NCI-H187 treated with DMSO at 0.1 percent for 48 hours (cell line): ENCODE measurements around the gene GRID1.
"Not testable (repeated sequence)": the region's sequence is repeated elsewhere in the genome, so short reads cannot be mapped to it uniquely, and the experiment has no call there.

Experiments
- DNase-seq: peaks from one replicate; lab custom pipeline; 2025; lab: John Stamatoyannopoulos, UW

The GRID1 gene

DNA sequence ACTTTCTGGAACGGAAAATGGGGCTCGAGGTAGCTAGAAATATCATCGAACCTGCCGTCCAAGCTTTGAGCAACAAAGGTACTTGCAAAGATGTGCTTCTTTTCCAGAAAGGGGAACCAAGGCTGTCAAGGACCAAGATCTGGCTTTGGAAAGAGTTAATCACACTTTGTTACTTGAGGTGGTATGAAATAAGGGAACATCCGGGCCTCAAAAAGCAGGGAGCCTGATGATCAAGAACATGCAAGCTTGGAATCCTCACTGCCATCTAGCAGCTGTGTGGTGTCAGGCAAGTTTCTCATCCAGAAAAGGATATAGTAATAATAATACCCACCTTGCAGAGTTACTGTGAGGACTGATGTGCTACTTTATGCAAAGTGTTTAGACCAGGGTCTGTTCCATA lies 329.5 kb downstream of the GRID1 start:
- no peak for DNase-seq

- DNase-seq, result no peak
Measured at GRCh38 chr10:86036544-86036831, 330.1 kb downstream of the GRID1 start.

GRCh38 chr10:86035791-86036543 lies 330.6 kb downstream of the GRID1 start:
- no peak for DNase-seq

DNA sequence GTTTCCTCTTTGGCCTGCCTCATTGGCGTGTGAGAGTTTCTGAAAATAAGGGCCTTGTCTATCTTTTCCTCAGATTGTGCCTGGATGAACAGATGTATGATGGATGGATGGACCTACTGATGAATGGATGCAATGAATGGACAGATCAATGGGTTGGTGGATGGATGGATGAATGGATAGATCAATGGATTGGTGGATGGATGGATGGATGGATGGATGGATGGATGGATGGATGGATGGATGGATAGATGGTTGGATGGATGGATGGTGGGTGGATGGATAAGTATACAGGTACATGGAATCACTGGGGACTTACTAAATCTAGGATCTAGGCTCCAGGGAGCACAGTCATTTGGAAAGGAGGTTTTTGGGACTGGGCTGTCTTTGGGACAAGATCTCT lies 331.9 kb downstream of the GRID1 start:
- DNase-seq, result no peak

- DNase-seq, result no peak
Measured at GRCh38 chr10:86033581-86033980, 333.0 kb downstream of the GRID1 start.

DNA sequence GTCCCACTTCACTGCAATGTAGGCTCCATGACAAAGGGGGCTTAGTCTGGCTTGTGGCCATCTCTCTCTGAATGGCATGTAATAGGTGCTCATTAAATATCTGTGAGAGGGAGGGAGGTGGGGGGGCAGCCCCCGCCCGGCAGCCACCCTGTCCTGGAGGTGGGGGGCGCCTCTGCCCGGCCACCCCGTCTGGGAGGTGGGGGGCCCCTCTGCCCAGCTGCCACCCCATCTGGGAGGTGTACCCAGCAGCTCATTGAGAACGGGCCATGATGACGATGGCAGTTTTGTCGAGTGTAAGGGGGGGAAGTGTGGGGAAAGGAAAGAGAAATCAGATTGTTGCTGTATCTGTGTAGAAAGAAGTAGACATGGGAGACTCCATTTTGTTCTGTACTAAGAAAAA lies 334.5 kb downstream of the GRID1 start:
- DNase-seq, result not testable (repeated sequence)

DNA sequence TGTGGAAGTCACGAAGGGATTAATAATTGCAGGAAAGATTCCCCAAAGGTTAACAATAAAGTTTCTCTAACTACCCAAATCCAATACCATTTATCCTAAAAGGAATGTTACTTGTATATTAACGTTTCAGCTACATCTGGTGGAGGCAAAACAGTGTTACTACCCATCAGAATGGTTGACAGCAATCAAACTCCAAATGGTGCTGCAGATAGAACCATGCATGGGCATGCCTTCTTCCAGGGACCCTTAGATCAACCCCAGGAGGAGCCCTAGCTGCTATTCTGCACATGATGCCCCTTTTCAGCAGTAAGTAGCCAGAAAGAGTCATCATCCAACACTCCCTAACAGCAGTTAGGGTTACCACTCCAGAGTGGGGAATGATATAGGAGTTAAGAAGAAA lies 336.3 kb downstream of the GRID1 start:
- no peak for DNase-seq

GRCh38 chr10:86027346-86027745 lies 339.2 kb downstream of the GRID1 start:
- DNase-seq, result no peak

DNA sequence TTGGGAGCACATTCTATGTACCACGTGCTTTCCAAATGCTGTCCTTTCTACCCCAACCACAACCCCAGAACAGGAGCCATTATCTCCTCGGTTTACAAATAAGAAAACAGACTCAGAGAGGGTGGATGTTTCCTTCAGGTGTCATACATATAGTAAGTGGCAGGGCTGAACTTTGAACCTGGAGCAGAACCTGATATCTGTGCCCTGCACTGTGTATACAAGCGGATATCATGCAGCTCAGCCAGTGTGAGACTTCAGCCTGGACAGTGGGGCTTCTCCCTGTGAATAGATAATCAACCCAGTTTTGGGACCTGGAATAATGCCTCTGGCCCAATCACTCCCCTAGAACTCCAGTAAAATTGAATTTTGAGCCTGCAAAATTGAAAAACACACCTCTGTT lies 341.1 kb downstream of the GRID1 start:
- DNase-seq, result no peak

DNA sequence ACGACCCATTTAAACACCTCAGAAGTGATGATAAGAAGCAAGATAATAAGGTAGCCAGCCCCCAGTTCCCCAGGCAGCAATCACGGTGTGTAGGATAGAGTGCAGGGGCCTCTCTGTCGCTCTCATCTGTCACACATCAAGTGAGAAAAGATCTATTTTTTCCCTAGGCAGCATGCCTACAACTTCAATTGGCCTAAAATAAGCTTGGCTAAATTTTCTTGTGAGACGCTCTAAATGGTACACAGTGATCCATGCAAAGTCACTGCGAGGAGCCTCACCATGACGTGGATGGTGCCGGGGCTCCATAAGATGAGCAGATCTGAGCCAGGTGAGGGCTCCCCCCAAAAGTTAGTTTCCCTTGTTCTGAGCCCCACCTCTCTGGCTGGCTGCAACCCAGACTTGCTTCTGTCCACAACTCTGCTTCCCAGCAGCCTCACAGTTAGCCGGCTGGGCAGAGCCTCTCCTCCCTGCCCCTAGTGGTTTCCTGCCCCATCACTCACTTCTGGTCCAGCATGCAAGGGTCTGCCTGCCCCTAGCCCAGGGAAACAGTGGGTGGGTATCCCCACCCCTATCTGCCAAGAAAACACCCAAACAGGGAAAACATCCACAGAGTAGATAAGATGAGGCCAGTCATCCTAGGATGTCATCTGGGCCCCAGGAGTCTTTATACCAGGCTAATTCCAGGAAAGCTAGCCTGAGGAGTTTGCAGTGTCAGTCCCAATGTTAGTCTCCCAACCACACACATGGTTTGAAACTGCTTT lies 342.1 kb downstream of the GRID1 start:
- DNase-seq, result no peak

DNA sequence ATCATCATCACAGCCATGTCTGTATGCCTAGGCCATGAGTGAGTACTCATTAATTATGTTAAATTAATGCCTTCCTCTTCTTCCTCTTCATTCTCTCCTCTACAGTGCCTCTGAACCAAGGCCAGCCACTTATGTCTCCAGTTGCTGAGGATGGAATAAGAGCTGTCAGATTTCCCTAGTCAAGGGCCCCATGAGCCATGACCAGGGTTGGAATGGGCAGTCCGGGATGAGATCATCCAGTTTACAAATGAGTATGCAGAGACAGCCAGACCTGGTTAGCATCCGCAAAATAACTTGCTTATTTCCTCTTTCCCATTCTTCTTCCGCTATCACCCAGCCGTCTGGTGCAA lies 342.7 kb downstream of the GRID1 start:
- DNase-seq, result no peak

DNA sequence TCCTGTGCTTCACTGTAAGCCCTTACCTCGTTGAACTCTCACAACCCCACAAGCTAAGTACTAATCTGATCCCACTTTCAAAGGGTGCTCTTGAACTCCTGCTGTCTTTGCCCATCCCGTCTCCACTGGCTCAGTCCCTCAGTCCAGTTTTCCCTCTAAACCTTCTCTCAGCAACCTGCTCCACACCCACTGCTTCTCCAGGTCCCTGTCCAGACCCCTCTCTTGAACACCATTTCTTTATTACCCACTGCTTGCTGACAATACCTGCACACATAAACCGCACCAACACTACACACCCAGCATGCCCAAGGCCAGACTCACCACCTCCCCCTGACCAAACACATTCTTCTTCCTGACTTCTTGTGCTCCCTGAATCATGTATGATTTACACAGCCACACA lies 343.3 kb downstream of the GRID1 start:
- DNase-seq, result no peak

- DNase-seq, result no peak
Measured at GRCh38 chr10:86022906-86023305, 343.7 kb downstream of the GRID1 start.

GRCh38 chr10:86020134-86020533 lies 346.5 kb downstream of the GRID1 start:
- no peak for DNase-seq

DNA sequence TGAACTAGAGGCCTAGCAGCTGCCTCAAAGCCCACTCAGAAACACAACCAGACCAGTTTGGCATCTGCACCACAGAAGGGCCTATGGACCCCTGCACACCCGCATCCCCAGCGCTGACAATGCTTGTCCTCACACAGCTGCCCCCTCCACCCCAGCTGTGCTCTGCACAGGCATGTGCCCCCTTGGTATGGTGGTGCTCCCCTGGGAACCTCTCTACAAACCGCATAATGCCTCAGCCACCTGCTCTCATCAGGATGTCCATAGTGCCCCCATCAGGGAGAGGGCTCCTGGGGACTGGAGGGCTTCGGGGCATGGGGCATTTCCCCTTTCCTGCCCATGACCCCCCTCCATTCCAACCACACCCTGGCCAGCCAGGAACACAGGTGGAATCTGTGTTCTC lies 347.5 kb downstream of the GRID1 start:
- DNase-seq, result no peak

GRCh38 chr10:86018735-86019058 lies 347.9 kb downstream of the GRID1 start:
- no peak for DNase-seq

- peak; percentile 44 for DNase-seq
Measured at GRCh38 chr10:86017841-86018734, 348.5 kb downstream of the GRID1 start.

DNA sequence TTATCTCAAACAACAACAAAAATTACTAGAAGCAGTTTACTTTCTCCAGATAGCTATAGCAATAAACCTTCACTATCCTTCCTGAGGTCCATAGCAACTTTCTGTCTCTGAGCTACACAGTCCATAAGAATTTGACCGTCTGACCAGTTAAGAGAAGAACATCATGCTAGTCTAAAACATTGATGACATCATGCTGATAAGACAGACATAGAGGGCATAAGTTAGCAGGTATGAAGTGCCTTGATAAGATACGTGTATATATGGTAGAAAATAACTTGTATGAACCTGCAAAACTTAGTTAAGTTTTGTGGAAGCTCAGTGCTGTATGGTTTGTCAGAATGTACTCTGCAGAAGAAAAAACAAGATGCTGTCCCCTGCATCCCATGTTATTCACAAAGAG lies 353.0 kb downstream of the GRID1 start:
- no peak for DNase-seq

DNA sequence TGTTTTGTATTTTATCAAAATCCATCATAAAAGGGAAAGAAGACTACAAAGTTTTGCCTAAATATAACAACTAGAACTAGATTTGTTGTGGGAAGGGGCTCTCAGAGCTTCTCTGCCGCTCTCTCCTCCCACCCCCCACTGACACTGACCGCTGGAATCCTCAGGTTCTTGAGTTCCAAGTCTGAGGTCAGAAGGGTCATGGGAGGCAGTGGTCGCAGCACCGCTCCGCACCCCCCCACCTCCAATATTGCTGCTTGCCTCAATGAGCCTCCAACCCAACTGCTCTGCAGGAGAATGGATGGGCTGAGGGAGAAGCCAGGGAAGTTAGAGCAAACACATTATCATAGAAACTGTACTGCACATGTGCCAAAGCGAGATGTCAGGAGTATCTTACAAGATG lies 359.4 kb downstream of the GRID1 start:
- DNase-seq, result no peak

GRCh38 chr10:86004337-86004736 lies 362.3 kb downstream of the GRID1 start:
- DNase-seq, result no peak

- DNase-seq, result no peak
Measured at GRCh38 chr10:86003201-86003621, 363.4 kb downstream of the GRID1 start.

- DNase-seq, result no peak
Measured at GRCh38 chr10:86001521-86001920, 365.1 kb downstream of the GRID1 start.

DNA sequence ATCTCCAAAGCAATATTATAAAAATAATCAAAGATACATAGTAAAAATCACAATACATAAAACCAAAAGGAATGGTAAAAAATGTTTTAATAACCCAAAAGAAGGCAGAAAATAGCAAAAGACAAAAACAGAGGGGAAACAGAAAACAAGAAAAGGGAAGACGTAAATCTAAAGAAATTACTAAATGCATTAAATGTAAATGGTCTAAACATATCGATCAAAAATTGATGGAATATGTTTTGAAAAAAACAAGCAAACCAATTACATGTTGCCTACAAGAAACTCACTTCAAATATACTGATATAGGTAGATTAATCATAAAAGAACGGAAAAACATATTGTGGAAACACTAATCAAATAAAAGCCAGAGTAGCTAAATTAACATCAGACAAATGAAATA lies 369.1 kb downstream of the GRID1 start:
- no peak for DNase-seq
